Mononuclear cell (primary cell): ENCODE results near the gene PTPRK. TPM values are rescaled to one million over a fixed set of nuclear protein-coding genes. Genes with fewer than 3 reads are reported as not detected.

Source experiments
- H3K27me3 ChIP-seq: 2 replicates; pipeline ENCODE4 v1.6.0; 2011; ENCODE audit warnings: low read length, control low read depth; ENCODE audit not compliant: insufficient read depth
- H3K4me1 ChIP-seq: 2 replicates; pipeline ENCODE4 v1.5.1; 2011; ENCODE audit warnings: mild to moderate bottlenecking, low read length, control low read depth; ENCODE audit not compliant: insufficient read depth
- H3K4me3 ChIP-seq: 2 replicates; pipeline ENCODE4 v1.5.1; 2011; ENCODE audit warnings: mild to moderate bottlenecking, low read length, moderate library complexity
- H3K9me3 ChIP-seq: 2 replicates; pipeline ENCODE4 v1.5.1; 2011; ENCODE audit warnings: low read depth, mild to moderate bottlenecking, control low read depth, low read length
- total RNA-seq: library from RNA; depleted of rRNA; stranded (reverse); fragments of >200 nt; gene quantifications from one replicate; pipeline ENCODE4 v1.2.3, GENCODE V29; 2012

Gene PTPRK
- total RNA-seq, 1 donor, result 3.4 TPM

GRCh38 chr6:128098000-128098581 lies 422.3 kb downstream of the PTPRK start:
- Histone ChIP-seq H3K9me3 (no peaks in the 10 kb centered on the region), H3K27me3 (no peaks in the 10 kb centered on the region), H3K4me3 (no peak overlapping the region), H3K4me1 (no peaks in the 10 kb centered on the region)

- H3K4me1 ChIP-seq, result no peaks in the 10 kb centered on the region
- no peaks in the 10 kb centered on the region for H3K27me3 ChIP-seq
- no peak overlapping the region for H3K4me3 ChIP-seq
- H3K9me3 ChIP-seq, result no peaks in the 10 kb centered on the region
Measured at GRCh38 chr6:128097009-128097408, 423.4 kb downstream of the PTPRK start.

GRCh38 chr6:128095362-128095761 lies 425.0 kb downstream of the PTPRK start:
- no peaks in the 10 kb centered on the region for H3K27me3 ChIP-seq
- no peaks in the 10 kb centered on the region for H3K9me3 ChIP-seq
- H3K4me3 ChIP-seq, result no peak overlapping the region
- no peaks in the 10 kb centered on the region for H3K4me1 ChIP-seq

- H3K4me1 ChIP-seq, result no peaks in the 10 kb centered on the region
- H3K9me3 ChIP-seq, result no peaks in the 10 kb centered on the region
- H3K27me3 ChIP-seq, result no peaks in the 10 kb centered on the region
- H3K4me3 ChIP-seq, result no peak overlapping the region
Measured at GRCh38 chr6:128079021-128079420, 441.4 kb downstream of the PTPRK start.

- Histone ChIP-seq H3K9me3 (no peaks in the 10 kb centered on the region), H3K4me3 (no peak overlapping the region), H3K4me1 (no peaks in the 10 kb centered on the region), H3K27me3 (no peaks in the 10 kb centered on the region)
Measured at GRCh38 chr6:128078276-128078675, 442.1 kb downstream of the PTPRK start.

GRCh38 chr6:128076843-128077242 lies 443.6 kb downstream of the PTPRK start:
- no peak overlapping the region for H3K4me3 ChIP-seq
- no peaks in the 10 kb centered on the region for H3K27me3 ChIP-seq
- H3K9me3 ChIP-seq, result no peaks in the 10 kb centered on the region
- H3K4me1 ChIP-seq, result no peaks in the 10 kb centered on the region

GRCh38 chr6:128074567-128074966 lies 445.8 kb downstream of the PTPRK start:
- Histone ChIP-seq H3K9me3 (no peaks in the 10 kb centered on the region), H3K4me1 (no peaks in the 10 kb centered on the region), H3K27me3 (no peaks in the 10 kb centered on the region), H3K4me3 (no peak overlapping the region)

GRCh38 chr6:128073389-128073788 lies 447.0 kb downstream of the PTPRK start:
- Histone ChIP-seq H3K4me1 (no peaks in the 10 kb centered on the region), H3K27me3 (no peaks in the 10 kb centered on the region), H3K4me3 (no peak overlapping the region), H3K9me3 (no peaks in the 10 kb centered on the region)

- Histone ChIP-seq H3K27me3 (no peaks in the 10 kb centered on the region), H3K4me3 (no peak overlapping the region), H3K9me3 (no peaks in the 10 kb centered on the region), H3K4me1 (no peaks in the 10 kb centered on the region)
Measured at GRCh38 chr6:128071212-128071611, 449.2 kb downstream of the PTPRK start.

- Histone ChIP-seq H3K9me3 (no peaks in the 10 kb centered on the region), H3K4me1 (no peaks in the 10 kb centered on the region), H3K4me3 (no peak overlapping the region), H3K27me3 (no peaks in the 10 kb centered on the region)
Measured at GRCh38 chr6:128070406-128070805, 450.0 kb downstream of the PTPRK start.

- no peaks in the 10 kb centered on the region for H3K27me3 ChIP-seq
- H3K4me3 ChIP-seq, result no peak overlapping the region
- H3K4me1 ChIP-seq, result no peaks in the 10 kb centered on the region
- H3K9me3 ChIP-seq, result no peaks in the 10 kb centered on the region
Measured at GRCh38 chr6:128069188-128069587, 451.2 kb downstream of the PTPRK start.

- H3K27me3 ChIP-seq, result no peaks in the 10 kb centered on the region
- H3K4me1 ChIP-seq, result no peaks in the 10 kb centered on the region
- no peaks in the 10 kb centered on the region for H3K9me3 ChIP-seq
- no peak overlapping the region for H3K4me3 ChIP-seq
Measured at GRCh38 chr6:128068119-128068479, 452.3 kb downstream of the PTPRK start.

- no peaks in the 10 kb centered on the region for H3K9me3 ChIP-seq
- no peaks in the 10 kb centered on the region for H3K4me1 ChIP-seq
- H3K4me3 ChIP-seq, result no peak overlapping the region
- no peaks in the 10 kb centered on the region for H3K27me3 ChIP-seq
Measured at GRCh38 chr6:128067446-128068118, 452.8 kb downstream of the PTPRK start.

GRCh38 chr6:128065072-128065471 lies 455.3 kb downstream of the PTPRK start:
- H3K9me3 ChIP-seq, result no peaks in the 10 kb centered on the region
- no peaks in the 10 kb centered on the region for H3K4me1 ChIP-seq
- H3K27me3 ChIP-seq, result no peaks in the 10 kb centered on the region
- H3K4me3 ChIP-seq, result no peak overlapping the region

- Histone ChIP-seq H3K9me3 (no peaks in the 10 kb centered on the region), H3K27me3 (no peaks in the 10 kb centered on the region), H3K4me1 (no peaks in the 10 kb centered on the region), H3K4me3 (no peak overlapping the region)
Measured at GRCh38 chr6:128064540-128064895, 455.9 kb downstream of the PTPRK start.

- no peak overlapping the region for H3K4me3 ChIP-seq
- no peaks in the 10 kb centered on the region for H3K4me1 ChIP-seq
- H3K9me3 ChIP-seq, result no peaks in the 10 kb centered on the region
Measured at GRCh38 chr6:128063850-128064539, 456.4 kb downstream of the PTPRK start.

More at GRCh38 chr6:128063850-128064539, 456.4 kb downstream of the PTPRK start:
- no peaks in the 10 kb centered on the region for H3K27me3 ChIP-seq
